NCI-H510A treated with DMSO at 0.1 percent for 48 hours (cell line): ENCODE data around the gene PRDM11.
A peak's percentile ranks its signal among the peaks of the same experiment; 100 is the strongest.

Experiments
- DNase-seq: peaks from one replicate; lab custom pipeline; 2025; lab: John Stamatoyannopoulos, UW

Gene PRDM11

DNA sequence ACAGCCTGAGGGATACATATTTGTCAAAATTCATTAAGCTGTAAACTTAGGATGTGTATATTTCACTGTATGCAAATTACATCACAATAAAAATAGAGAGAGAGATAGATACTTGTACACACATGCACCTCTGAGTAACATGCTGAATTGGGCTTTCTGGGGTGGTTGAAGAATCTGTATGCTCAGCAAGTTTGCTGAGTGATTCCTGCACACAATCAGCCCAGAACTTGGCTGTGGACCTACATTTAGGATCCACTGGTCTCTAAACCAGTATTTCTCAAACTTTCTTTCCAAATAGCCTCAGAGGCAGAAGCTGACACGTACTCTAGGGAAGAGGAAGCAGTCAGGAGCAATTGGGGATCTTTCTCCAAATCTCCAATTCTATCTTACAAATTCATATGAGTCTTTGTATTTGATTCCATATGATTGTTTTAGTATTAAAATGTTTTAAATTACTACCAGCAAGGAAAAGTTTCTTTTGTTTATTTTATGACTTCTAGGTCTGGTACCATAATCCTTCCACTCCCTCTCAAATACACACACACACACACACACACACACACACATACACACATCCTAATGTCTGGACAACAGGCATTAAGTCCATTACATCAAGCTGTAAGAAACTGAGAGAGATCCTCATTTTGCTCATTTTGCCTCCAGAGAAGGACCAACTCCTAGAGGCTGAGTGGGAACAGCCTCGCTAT lies 119.7 kb downstream of the PRDM11 start:
- DNase-seq = no peak

DNA sequence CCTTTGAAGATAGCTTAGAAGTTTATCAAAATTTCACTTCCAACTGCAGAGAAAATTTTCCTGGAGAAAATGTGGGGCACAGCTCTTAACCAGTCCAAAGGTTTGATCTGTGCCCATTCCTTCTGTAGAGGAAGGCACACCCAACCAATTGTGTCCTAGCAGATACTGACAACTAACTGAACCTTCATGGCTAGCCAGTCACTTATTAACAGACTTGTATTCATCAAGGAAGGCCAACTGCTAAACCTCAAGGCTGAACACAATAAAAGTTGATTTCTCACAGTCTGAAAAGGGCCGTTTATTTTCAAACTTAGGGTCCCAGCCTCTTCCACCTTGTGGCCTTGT lies 120.2 kb downstream of the PRDM11 start:
- no peak for DNase-seq

DNA sequence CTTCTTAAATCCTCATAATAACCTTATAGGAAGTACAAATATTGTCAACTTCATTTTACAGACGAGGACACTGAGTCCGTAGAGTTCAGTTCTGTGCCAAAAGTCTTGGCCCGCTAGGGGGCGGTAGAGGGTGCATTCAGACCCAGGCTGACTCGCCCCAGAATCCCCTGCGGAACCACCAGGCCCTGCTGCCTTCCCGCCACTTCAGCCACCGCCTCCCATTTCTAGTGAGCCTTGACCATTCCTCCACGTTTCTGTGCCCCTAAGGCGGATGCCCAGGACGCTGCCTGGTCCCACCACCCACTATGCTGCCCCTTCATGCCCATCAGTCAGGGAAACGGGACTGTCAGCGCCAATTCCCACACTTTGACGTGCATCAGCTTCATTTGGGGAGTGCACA lies 120.6 kb downstream of the PRDM11 start:
- DNase-seq = no peak

DNA sequence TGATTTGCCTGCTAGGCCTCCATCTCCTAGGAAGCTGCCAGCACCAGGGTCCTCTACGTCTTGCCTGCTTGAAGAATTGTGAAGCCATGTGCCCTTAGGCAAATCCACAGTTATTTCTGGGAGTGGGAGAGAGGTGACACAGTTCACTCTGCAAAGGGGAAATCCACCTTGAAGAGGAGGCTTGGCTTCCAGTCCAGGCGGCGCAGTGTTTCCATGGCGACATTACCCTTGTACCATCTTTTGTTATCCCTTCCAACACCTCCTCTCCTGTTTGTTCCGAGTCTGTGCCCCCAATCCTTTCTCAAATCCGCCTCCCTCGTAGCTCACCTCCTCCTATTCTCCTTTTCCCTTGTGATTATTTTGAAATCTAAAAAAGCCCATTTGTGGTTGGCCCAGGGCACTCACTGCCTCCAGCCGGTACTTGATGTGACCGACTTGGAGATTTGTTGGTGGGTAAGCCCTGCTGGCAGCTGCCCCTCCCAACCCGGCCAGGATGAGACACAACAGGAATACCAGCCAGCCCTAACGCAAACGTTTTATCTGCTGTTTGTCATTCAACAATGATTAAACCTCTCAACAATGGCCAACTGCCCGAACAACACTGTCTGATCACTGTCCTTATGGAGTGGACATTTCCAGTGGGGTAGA lies 121.3 kb downstream of the PRDM11 start:
- no peak for DNase-seq

DNA sequence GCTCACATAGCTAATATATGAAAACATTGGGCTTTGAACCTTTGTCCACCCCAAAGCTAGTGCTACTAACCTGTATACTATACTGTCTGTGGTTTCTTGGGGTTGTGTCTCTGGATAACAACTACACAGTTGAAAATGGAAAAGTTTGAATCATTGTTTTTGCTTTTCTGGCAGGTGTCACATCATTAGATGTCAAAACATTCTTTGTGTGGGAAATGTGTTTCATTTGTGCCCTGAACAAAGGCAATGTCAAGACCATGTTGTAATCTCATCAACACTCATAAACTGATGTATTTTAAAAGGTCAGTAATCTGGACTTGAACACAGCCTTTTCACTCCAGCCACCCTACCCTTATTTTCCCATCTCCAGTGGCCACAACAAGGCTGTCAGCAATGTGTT lies 123.2 kb downstream of the PRDM11 start:
- DNase-seq = no peak

DNA sequence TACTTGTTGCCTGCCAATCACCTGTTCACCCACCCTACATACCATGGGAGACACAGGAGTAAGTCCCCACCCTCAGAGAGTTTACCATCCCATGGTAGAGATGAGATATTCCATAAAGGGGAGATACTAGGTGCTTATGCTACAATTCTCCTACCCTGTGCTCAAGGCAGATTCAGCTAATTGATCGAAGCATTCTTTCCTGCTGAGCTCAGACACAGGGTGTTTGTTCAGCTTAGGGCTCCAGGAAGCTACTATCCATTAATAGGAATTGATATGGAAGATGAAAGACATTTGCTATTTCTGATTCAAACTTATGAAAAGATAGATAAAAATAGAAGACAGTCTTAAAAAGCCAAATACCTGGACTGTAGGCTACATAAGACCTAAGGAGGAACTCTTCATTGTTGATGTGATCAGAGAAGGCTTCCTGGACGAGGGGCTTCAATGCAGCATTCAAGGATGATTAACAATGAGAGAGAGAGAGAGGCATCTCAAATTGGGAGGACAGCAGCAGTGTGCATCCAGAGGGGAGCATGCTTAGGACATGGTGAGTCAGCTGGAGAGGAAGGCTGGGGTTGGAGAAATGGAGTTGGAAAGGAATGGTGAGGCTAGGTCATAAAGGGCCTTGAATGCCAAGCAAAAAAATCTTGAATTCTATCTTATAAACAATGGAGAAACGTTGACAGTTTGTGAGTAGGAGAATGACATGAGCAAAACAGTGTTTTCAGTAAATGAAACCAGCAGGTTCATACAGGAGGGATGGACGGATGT lies 124.7 kb downstream of the PRDM11 start:
- no peak for DNase-seq

DNA sequence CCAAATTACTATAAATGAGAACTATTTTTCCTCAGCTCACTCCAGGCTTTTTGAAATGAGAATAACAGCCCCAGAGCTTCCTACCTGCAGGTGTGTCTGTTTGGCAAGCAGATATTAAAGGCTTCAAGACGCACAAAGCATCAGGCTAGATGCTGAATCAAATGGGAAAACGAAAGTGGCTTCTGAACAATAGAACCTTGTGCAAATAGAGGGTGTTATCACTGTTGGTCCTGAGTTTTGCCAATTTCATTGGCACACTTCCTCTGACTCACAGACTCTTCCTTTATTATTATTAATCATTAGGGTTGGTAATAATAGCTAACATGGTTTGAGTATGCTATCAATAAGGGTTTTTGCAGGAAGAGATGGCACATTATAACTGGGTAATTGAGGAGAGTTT lies 126.3 kb downstream of the PRDM11 start:
- no peak for DNase-seq

DNA sequence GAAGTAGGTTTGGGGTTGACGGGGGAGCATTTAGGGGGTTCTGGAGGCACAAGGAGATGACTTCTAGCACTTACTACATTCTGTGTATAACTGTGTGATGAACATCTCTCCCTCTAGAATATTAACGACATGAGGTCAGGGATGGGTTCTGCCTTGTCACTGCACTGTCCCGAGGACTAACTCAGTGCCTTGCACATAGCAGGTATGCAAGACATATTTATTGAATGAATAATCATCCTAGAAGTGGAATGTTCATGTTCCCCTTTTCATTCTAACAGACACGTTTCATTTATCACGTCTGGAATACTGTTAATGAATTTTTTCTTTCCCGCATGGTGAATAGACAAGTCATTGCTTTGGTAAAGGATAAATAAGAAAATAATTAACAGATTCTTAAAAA lies 127.1 kb downstream of the PRDM11 start:
- DNase-seq = no peak

DNA sequence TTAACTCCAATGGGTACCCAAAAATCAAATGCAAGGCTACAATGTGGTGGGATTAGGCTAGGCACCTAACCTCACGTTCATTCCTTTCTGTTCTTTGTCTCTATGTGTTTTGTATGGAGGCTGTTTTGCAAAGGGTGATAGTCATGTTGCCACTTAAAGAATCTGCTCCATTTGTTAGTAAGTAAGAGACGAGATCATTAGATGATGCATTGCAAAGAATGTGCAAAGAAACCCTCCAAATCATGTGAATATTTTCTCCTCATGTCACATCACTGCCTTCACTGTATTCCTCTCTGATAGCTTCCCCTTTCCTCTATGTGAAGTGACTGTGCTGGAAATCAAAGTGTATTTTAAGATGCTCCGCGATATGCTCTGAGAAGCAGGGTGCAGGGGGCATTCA lies 127.8 kb downstream of the PRDM11 start:
- no peak for DNase-seq

DNA sequence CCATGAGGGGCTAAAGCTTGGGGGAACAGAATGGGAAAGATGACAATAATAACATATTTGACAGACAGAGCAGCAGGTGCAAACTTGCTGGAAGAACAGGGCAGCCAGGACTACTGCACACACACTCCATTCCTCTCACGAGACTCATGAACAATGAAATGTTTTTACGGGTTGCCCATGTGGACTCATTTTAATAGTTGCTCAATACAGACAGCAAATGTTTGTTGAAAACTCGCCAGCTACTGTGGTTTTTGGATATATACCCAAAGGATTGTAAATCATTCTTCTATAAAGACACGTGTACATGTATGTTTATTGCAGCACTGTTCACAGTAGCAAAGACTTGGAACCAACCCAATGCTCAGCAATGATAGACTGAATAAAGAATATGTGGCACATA lies 129.4 kb downstream of the PRDM11 start:
- no peak for DNase-seq

DNA sequence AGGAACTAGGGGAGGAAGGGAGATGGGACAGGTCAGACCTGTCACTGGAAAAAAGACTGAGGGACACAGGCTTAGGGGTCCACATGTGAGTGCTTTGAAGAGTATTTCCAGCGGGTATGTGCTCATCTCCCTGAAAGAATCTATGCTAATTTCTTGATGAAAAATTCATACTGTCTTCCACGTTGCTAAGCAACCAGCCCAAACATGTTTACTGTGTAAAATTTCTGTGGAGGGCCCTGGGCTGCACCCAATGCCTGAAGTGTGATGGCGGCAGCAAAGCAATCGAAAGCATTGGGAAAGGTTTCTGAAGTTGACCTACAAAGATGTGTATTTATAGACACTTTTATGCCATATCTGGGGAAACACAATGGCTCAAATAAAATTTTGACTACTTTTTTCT lies 132.3 kb downstream of the PRDM11 start:
- no peak for DNase-seq

DNA sequence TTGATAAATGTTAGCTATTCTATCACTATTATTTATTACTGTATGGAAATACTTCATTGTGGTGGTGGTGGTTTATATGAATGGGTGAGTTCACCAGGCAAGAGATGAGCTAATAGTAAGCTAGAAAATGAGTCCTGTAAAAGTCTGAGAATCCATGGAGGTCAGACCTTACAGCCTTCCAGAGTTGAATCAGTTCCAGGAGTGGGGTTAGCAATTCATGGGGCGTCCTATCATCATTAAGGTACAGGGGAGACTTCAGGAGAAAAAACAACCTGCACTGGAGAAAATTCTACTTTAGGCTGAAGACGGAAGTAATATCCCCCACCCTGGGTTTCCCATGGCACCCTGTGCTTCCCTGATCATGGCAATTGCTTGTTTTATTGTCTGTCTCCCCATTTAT lies 133.2 kb downstream of the PRDM11 start:
- no peak for DNase-seq

DNA sequence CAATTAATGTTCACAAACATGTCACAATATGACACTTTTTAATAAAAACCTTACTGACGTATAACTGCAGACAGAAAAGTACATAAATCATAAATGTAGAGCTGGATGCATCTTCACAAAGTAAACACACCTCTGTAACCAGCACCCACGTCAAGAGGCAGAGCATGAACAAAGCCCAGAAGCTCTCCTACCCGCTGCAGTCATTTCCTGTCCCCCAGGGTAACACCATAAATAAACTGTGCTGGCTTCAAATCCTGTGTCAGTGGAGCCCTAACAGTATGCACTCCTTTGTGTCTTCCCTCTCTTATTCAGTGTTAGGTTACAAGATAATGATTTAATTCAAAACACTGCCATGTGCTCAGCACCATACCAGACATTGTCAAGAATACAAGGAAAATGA lies 134.0 kb downstream of the PRDM11 start:
- peak; percentile 66 for DNase-seq

DNA sequence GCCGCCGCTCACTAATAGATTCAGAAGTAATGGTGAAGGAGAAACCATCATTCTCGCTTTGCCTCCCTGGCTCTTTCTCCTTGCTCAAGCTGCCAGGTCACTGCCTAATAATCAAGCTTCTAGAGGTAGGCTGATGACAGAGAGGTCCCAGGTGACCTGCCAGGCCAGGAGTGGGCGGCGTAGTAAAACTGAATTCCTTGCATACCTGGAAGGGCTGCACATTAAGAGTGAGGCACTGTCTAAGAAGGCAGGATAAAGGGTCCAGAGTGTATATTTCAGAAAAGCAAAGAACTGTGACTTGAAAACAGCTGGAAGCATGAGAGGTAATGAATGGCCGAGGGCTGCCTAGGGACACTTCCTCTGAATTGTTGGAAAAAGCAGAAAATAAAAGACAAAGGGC lies 135.6 kb downstream of the PRDM11 start:
- DNase-seq = no peak
